GM23248 (cell line): ENCODE data around the gene PNPLA7. TPM values are rescaled to one million over a fixed set of nuclear protein-coding genes. Genes with fewer than 3 reads are reported as not detected.

Experiments used
- DNase-seq: peaks from one replicate; pipeline ENCODE4 v3.0.0-alpha.2; 2015
- H2AFZ ChIP-seq: fragments of 200-600 bp; sonication (generic); 2 replicates; pipeline ENCODE4 v1.6.1; 2016; ENCODE audit warnings: antibody characterized with exemption
- H3F3A ChIP-seq: fragments of 200-600 bp; sonication (generic); 2 replicates; pipeline ENCODE4 v1.6.1; 2016; ENCODE audit warnings: mild to moderate bottlenecking, antibody characterized with exemption, mixed run types; ENCODE audit not compliant: insufficient read depth
- H3K27ac ChIP-seq: fragments of 200-600 bp; sonication (generic); 2 replicates; pipeline ENCODE4 v1.5.1; 2016; ENCODE audit warnings: mild to moderate bottlenecking
- H3K27me3 ChIP-seq: fragments of 200-600 bp; sonication (generic); replicated peaks from 2 replicates; pipeline ENCODE4 v1.6.1; 2016; ENCODE audit warnings: mild to moderate bottlenecking; ENCODE audit not compliant: insufficient read depth
- H3K36me3 ChIP-seq: fragments of 200-600 bp; sonication (generic); 2 replicates; pipeline ENCODE4 v1.6.1; 2016; ENCODE audit warnings: low read depth, mild to moderate bottlenecking
- H3K4me1 ChIP-seq: fragments of 200-600 bp; sonication (generic); 2 replicates; pipeline ENCODE4 v1.6.1; 2016; ENCODE audit warnings: mild to moderate bottlenecking; ENCODE audit not compliant: insufficient read depth
- H3K4me2 ChIP-seq: fragments of 200-600 bp; sonication (generic); one replicate; pipeline ENCODE4 v1.6.1; 2016; ENCODE audit warnings: mild to moderate bottlenecking; ENCODE audit not compliant: unreplicated experiment
- H3K4me3 ChIP-seq: fragments of 200-600 bp; sonication (generic); 2 replicates; pipeline ENCODE4 v1.5.1; 2016; ENCODE audit warnings: mild to moderate bottlenecking
- H3K79me2 ChIP-seq: fragments of 200-600 bp; sonication (generic); 2 replicates; pipeline ENCODE4 v1.6.1; 2016; ENCODE audit warnings: mild to moderate bottlenecking; ENCODE audit not compliant: insufficient read depth
- H3K9ac ChIP-seq: fragments of 200-600 bp; sonication (generic); 2 replicates; pipeline ENCODE4 v1.6.1; 2016; ENCODE audit warnings: mild to moderate bottlenecking
- H3K9me2 ChIP-seq: fragments of 200-600 bp; sonication (generic); 2 replicates; pipeline ENCODE4 v1.6.1; 2016; ENCODE audit warnings: mixed run types, mild to moderate bottlenecking, moderate library complexity; ENCODE audit not compliant: insufficient read depth
- H3K9me3 ChIP-seq: fragments of 200-600 bp; sonication (generic); one replicate; pipeline ENCODE4 v1.6.1; 2017; ENCODE audit warnings: low read depth
- H4K20me1 ChIP-seq: fragments of 200-600 bp; sonication (generic); 2 replicates; pipeline ENCODE4 v1.6.0; 2016; ENCODE audit not compliant: insufficient read depth
- EZH2 ChIP-seq: fragments of 200-600 bp; sonication (generic); IDR thresholded peaks from 2 replicates; pipeline ENCODE4 v1.6.1; 2018; ENCODE audit warnings: antibody characterized with exemption, mild to moderate bottlenecking; ENCODE audit not compliant: insufficient read depth, poor library complexity, severe bottlenecking
- EZH2phosphoT487 ChIP-seq: fragments of 200-600 bp; sonication (generic); IDR thresholded peaks from 2 replicates; pipeline ENCODE4 v1.6.1; 2018; ENCODE audit warnings: antibody characterized with exemption, moderate library complexity, mild to moderate bottlenecking, low read depth; ENCODE audit not compliant: insufficient read depth
- WGBS, 2 experiments: methylation state at CpG; one replicate each; pipeline ENCODE4 v1.1.6; 2015 to 2017; ENCODE audit warnings: low lambda C conversion rate in 2 of 2, low coverage in 1 of 2; ENCODE audit errors: missing lambda C conversion rate in 2 of 2; 5-methylcytosine and 5-hydroxymethylcytosine counted together
- in situ Hi-C: fragments of 300-500 bp; cut with MboI; formaldehyde crosslinking; loops from 2 replicates; pipeline ENCODE4 v1.15.0; 2020
- polyA plus RNA-seq: library from polyadenylated mRNA; unstranded; fragments of >200 nt; fragmentation: Nextera tagmentation; extraction: Ambion mirVana; gene quantifications from 2 replicates; pipeline ENCODE4 v1.2.1, GENCODE V29; 2016
- total RNA-seq: library from RNA; depleted of rRNA; stranded (reverse); fragments of >200 nt; shearing (Covaris generic); gene quantifications from 2 replicates; pipeline ENCODE4 v1.2.3, GENCODE V29; 2014

Gene PNPLA7
- total and polyA plus RNA-seq, 2 experiments from 2014 or later, result 0.54 to 0.59 TPM

- Histone ChIP-seq H3K27ac (no peak overlapping the region), H2AFZ (no peak overlapping the region), H3K4me3 (no peak overlapping the region), H3K79me2 (no peaks in the 10 kb centered on the region), H3K36me3 (no peaks in the 10 kb centered on the region), H3K4me2 (no peak overlapping the region), H3K4me1 (no peaks in the 10 kb centered on the region), H4K20me1 (no peaks in the 10 kb centered on the region), H3K9me2 (no peaks in the 10 kb centered on the region), H3K9me3 (no peaks in the 10 kb centered on the region), H3K27me3 (no peaks in the 10 kb centered on the region), H3F3A (no peaks in the 10 kb centered on the region), H3K9ac (no peak overlapping the region)
- in situ Hi-C loops, result no loop called here
- DNase-seq, result no peak
- TF ChIP-seq EZH2phosphoT487 (no peak), EZH2 (no peak)
- WGBS, 2 experiments, result 77 to 81% methylated on average over 28 to 35 of the region's 35 CpGs
Observed at GRCh38 chr9:137486545-137487453, 63.4 kb downstream of the PNPLA7 start.

GRCh38 chr9:137486141-137486490, 64.1 kb downstream of the PNPLA7 start:
- Histone ChIP-seq H3K9ac (no peak overlapping the region), H2AFZ (no peak overlapping the region), H3K4me2 (no peak overlapping the region), H3K4me1 (no peaks in the 10 kb centered on the region), H3F3A (no peaks in the 10 kb centered on the region), H3K27ac (no peak overlapping the region), H3K79me2 (no peaks in the 10 kb centered on the region), H4K20me1 (no peaks in the 10 kb centered on the region), H3K9me2 (no peaks in the 10 kb centered on the region), H3K27me3 (no peaks in the 10 kb centered on the region), H3K36me3 (no peaks in the 10 kb centered on the region), H3K4me3 (no peak overlapping the region), H3K9me3 (no peaks in the 10 kb centered on the region)
- no peak for DNase-seq
- 89 to 93% methylated on average over 15 of the region's 15 CpGs for WGBS, 2 experiments
- TF ChIP-seq EZH2 (no peak), EZH2phosphoT487 (no peak)
- in situ Hi-C loops, result no loop called here

- Histone ChIP-seq H3K79me2 (no peaks in the 10 kb centered on the region), H3K27me3 (no peaks in the 10 kb centered on the region), H3K4me2 (no peak overlapping the region), H3K9me2 (no peaks in the 10 kb centered on the region), H4K20me1 (no peaks in the 10 kb centered on the region), H3K36me3 (no peaks in the 10 kb centered on the region), H3K9me3 (no peaks in the 10 kb centered on the region), H3K4me3 (no peak overlapping the region), H3F3A (no peaks in the 10 kb centered on the region), H3K9ac (no peak overlapping the region), H3K27ac (no peak overlapping the region), H3K4me1 (no peaks in the 10 kb centered on the region), H2AFZ (no peak overlapping the region)
- no peak for DNase-seq
- WGBS, 2 experiments, result 77% methylated on average over 26 of the region's 26 CpGs
- TF ChIP-seq EZH2 (no peak), EZH2phosphoT487 (no peak)
- in situ Hi-C loops, result no loop called here
Observed at GRCh38 chr9:137485343-137486140, 64.7 kb downstream of the PNPLA7 start.

- H3K79me2 ChIP-seq, result no peaks in the 10 kb centered on the region
- no peaks in the 10 kb centered on the region for H3K36me3 ChIP-seq
- H3F3A ChIP-seq, result no peaks in the 10 kb centered on the region
- H3K27me3 ChIP-seq, result no peaks in the 10 kb centered on the region
- no peaks in the 10 kb centered on the region for H3K9me2 ChIP-seq
- no peak for DNase-seq
- 82 to 84% methylated on average over 19 to 26 of the region's 27 CpGs for WGBS, 2 experiments
- no peak overlapping the region for H3K4me3 ChIP-seq
- H2AFZ ChIP-seq, result no peak overlapping the region
- no peak overlapping the region for H3K4me2 ChIP-seq
- in situ Hi-C loops, result no loop called here
- H3K9ac ChIP-seq, result no peak overlapping the region
- no peak overlapping the region for H3K27ac ChIP-seq
- TF ChIP-seq EZH2, result no peak
- no peak for TF ChIP-seq EZH2phosphoT487
- no peaks in the 10 kb centered on the region for H3K4me1 ChIP-seq
- H3K9me3 ChIP-seq, result no peaks in the 10 kb centered on the region
- no peaks in the 10 kb centered on the region for H4K20me1 ChIP-seq
Observed at GRCh38 chr9:137484551-137485315, 65.5 kb downstream of the PNPLA7 start.
